Measurements from ENCODE around the gene PEX16.

The PEX16 gene

GRCh38 chr11:45931739-45932138 lies 14.1 kb upstream of the PEX16 start:
- DNase-seq (ENCODE audit: low read depth in 2 of 2, low spot score in 1 of 2), result no peak

GRCh38 chr11:45930951-45931570 lies 13.4 kb upstream of the PEX16 start:
- DNase-seq (ENCODE audit: low read depth in 2 of 2, low spot score in 1 of 2), result no peak

- DNase-seq (ENCODE audit: low read depth in 2 of 2, low spot score in 1 of 2), result no peak
Measured at GRCh38 chr11:45930031-45930794, 12.5 kb upstream of the PEX16 start.

GRCh38 chr11:45929486-45930030 lies 11.9 kb upstream of the PEX16 start:
- DNase-seq (ENCODE audit: low read depth in 2 of 2, low spot score in 1 of 2), result no peak

- DNase-seq (ENCODE audit: low read depth in 2 of 2, low spot score in 1 of 2), result no peak
Measured at GRCh38 chr11:45928535-45929215, 11.0 kb upstream of the PEX16 start.

GRCh38 chr11:45927684-45928413 lies 10.2 kb upstream of the PEX16 start:
- no peak for DNase-seq (ENCODE audit: low read depth in 2 of 2, low spot score in 1 of 2)

GRCh38 chr11:45927332-45927683 lies 9.6 kb upstream of the PEX16 start:
- DNase-seq (ENCODE audit: low read depth in 2 of 2, low spot score in 1 of 2), result no peak

GRCh38 chr11:45926536-45927331 lies 9.1 kb upstream of the PEX16 start:
- no peak for DNase-seq (ENCODE audit: low read depth in 2 of 2, low spot score in 1 of 2)

- DNase-seq (ENCODE audit: low read depth in 2 of 2, low spot score in 1 of 2), result no peak
Measured at GRCh38 chr11:45926001-45926401, 8.3 kb upstream of the PEX16 start.

- DNase-seq (ENCODE audit: low read depth in 2 of 2, low spot score in 1 of 2), result no peak
Measured at GRCh38 chr11:45925550-45925949, 7.9 kb upstream of the PEX16 start.

- no peak for DNase-seq (ENCODE audit: low read depth in 2 of 2, low spot score in 1 of 2)
Measured at GRCh38 chr11:45924927-45925326, 7.2 kb upstream of the PEX16 start.

GRCh38 chr11:45924036-45924915 lies 6.6 kb upstream of the PEX16 start:
- DNase-seq (ENCODE audit: low read depth in 2 of 2, low spot score in 1 of 2), result no peak

GRCh38 chr11:45922425-45923082 lies 4.9 kb upstream of the PEX16 start, which contains the start of gene LARGE2:
TSS of gene LARGE2 (plus strand) at chr11:45922656. CDS start at chr11:45922883, 227 bp downstream.
- DNase-seq (ENCODE audit: low read depth in 2 of 2, low spot score in 1 of 2), result no peak

- DNase-seq (ENCODE audit: low read depth in 2 of 2, low spot score in 1 of 2), result no peak
Measured at GRCh38 chr11:45921561-45922424, 4.1 kb upstream of the PEX16 start.

- no peak for DNase-seq (ENCODE audit: low read depth in 2 of 2, low spot score in 1 of 2)
Measured at GRCh38 chr11:45920531-45921477, 3.1 kb upstream of the PEX16 start.

- no peak for DNase-seq (ENCODE audit: low read depth in 2 of 2, low spot score in 1 of 2)
Measured at GRCh38 chr11:45919806-45920530, 2.3 kb upstream of the PEX16 start.

All from stimulated activated CD8-positive, alpha-beta memory T cell treated with anti-CD3 and anti-CD28 coated beads, Interleukin-4, amount 100 ng/mL, for 1 hour (primary cell).